Keratinocyte (primary cell): Measurements from ENCODE around the gene FRS3. TPM values are rescaled to one million over a fixed set of nuclear protein-coding genes. Genes with fewer than 3 reads are reported as not detected.
A peak's percentile ranks its signal among the peaks of the same experiment; 100 is the strongest.

Experiments used
- DNase-seq: peaks from one replicate; pipeline ENCODE4 v3.0.0-alpha.2; 2011; ENCODE audit warnings: low read depth, missing footprints, low spot score
- FAIRE-seq: peaks from 2 replicates; lab custom pipeline; 2011; peaks lifted over from hg19 to GRCh38; lab: Jason Lieb, UNC
- H2AFZ ChIP-seq: 2 replicates; pipeline ENCODE4 v1.6.0; 2012; ENCODE audit warnings: low read length, control low read depth, inconsistent platforms; ENCODE audit not compliant: control insufficient read depth
- H3K27ac ChIP-seq: 2 replicates; pipeline ENCODE4 v1.5.1; 2011; ENCODE audit warnings: low read length; ENCODE audit not compliant: control insufficient read depth, insufficient read depth
- H3K27me3 ChIP-seq: 3 replicates; pipeline ENCODE4 v1.6.0; 2011; ENCODE audit warnings: low read length; ENCODE audit not compliant: control insufficient read depth, insufficient read depth; ENCODE audit errors: extremely low read depth
- H3K36me3 ChIP-seq, 2 experiments: 2 replicates in 1 of 2; 3 replicates in 1 of 2; pipeline ENCODE4 v1.5.1; 2011; ENCODE audit warnings: low read length in 2 of 2, mild to moderate bottlenecking in 1 of 2; ENCODE audit not compliant: control insufficient read depth in 2 of 2, insufficient read depth in 2 of 2; ENCODE audit errors: extremely low read depth in 1 of 2
- H3K4me1 ChIP-seq: 3 replicates; pipeline ENCODE4 v1.5.1; 2011; ENCODE audit warnings: low read length; ENCODE audit not compliant: control insufficient read depth, insufficient read depth; ENCODE audit errors: extremely low read depth
- H3K4me2 ChIP-seq: 3 replicates; pipeline ENCODE4 v1.6.0; 2011; ENCODE audit warnings: low read depth, low read length; ENCODE audit not compliant: control insufficient read depth, insufficient read depth; ENCODE audit errors: extremely low read depth
- H3K4me3 ChIP-seq, 3 experiments: fragments of 200-600 bp in 1 of 3; sonication (generic) in 1 of 3; 2 replicates in 2 of 3; 3 replicates in 1 of 3; pipeline ENCODE4 v1.5.1; 2011 to 2016; ENCODE audit warnings: low read length in 3 of 3, mild to moderate bottlenecking in 3 of 3, control low read depth in 2 of 3, inconsistent platforms in 1 of 3, low read depth in 1 of 3, mixed read lengths in 1 of 3, mixed run types in 1 of 3, moderate library complexity in 1 of 3; ENCODE audit not compliant: control insufficient read depth in 2 of 3, insufficient read depth in 2 of 3; ENCODE audit errors: extremely low read depth in 1 of 3
- H3K79me2 ChIP-seq: 2 replicates; pipeline ENCODE4 v1.6.0; 2012; ENCODE audit warnings: low read length; ENCODE audit not compliant: control insufficient read depth, insufficient read depth
- H3K9ac ChIP-seq: 3 replicates; pipeline ENCODE4 v1.6.0; 2011; ENCODE audit warnings: low read length; ENCODE audit not compliant: control insufficient read depth, insufficient read depth; ENCODE audit errors: extremely low read depth
- H3K9me1 ChIP-seq: 3 replicates; pipeline ENCODE4 v1.6.0; 2011; ENCODE audit warnings: low read length; ENCODE audit not compliant: control insufficient read depth, insufficient read depth; ENCODE audit errors: extremely low read depth
- H3K9me3 ChIP-seq: 2 replicates; pipeline ENCODE4 v1.5.1; 2012; ENCODE audit warnings: low read depth, low read length; ENCODE audit not compliant: control insufficient read depth
- H4K20me1 ChIP-seq: 3 replicates; pipeline ENCODE4 v1.6.0; 2011; ENCODE audit warnings: low read length; ENCODE audit not compliant: control insufficient read depth, insufficient read depth; ENCODE audit errors: extremely low read depth
- CTCF ChIP-seq, 3 experiments: IDR thresholded peaks in 1 of 3; conservative IDR thresholded peaks in 1 of 3; optimal IDR thresholded peaks in 1 of 3; 2 replicates in 2 of 3; 3 replicates in 1 of 3; pipeline versions ENCODE3 to v1.5.1; 2011; ENCODE audit warnings: low read length in 3 of 3, mild to moderate bottlenecking in 3 of 3, moderate library complexity in 2 of 3, control low read depth in 1 of 3, inconsistent platforms in 1 of 3; ENCODE audit not compliant: insufficient read depth in 2 of 3; ENCODE audit errors: extremely low read depth in 1 of 3
- EZH2 ChIP-seq: IDR thresholded peaks from one replicate; pipeline ENCODE4 v1.6.1; 2012; ENCODE audit warnings: inconsistent platforms, mild to moderate bottlenecking, low read length, moderate library complexity
- dilution Hi-C: fragments of 300-500 bp; cut with MboI; formaldehyde crosslinking; loops from one replicate; pipeline ENCODE4 v1.7.0; 2020; ENCODE audit warnings: low sequenced_read_pairs; ENCODE audit not compliant: extremely low pct_ligation_motif_present
- polyA plus RNA-seq, 5 experiments: library from polyadenylated mRNA; depleted of rRNA in 3 of 5; stranded (reverse) in 3 of 5; stranded (forward) in 1 of 5; unstranded in 1 of 5; fragments of >200 nt; gene quantifications; 1 replicate in 1 of 5; 2 replicates in 3 of 5; 3 replicates in 1 of 5; pipeline versions ENCODE4 v1.2.1 to v1.2.3, GENCODE V29; 2011 to 2012; ENCODE audit warnings: missing spikeins in 2 of 5, low read depth in 1 of 5, low replicate concordance in 1 of 5

FRS3 gene
- polyA plus RNA-seq, 1 donor (not counting 4 experiments of a cell fraction or from before 2014, with no cell fraction given) = 2.0 TPM

GRCh38 chr6:41732149-41732548 lies 47.6 kb downstream of the FRS3 start:
- Histone ChIP-seq H3K27me3 (no peaks in the 10 kb centered on the region), H3K36me3 (no peaks in the 10 kb centered on the region), H3K4me2 (peak overlapping the region; percentile 47), H3K9me1 (no peaks in the 10 kb centered on the region), H3K27ac (no peak overlapping the region), H2AFZ (no peak overlapping the region), H3K79me2 (no peaks in the 10 kb centered on the region), H3K4me1 (peaks cover 35% of the 10 kb centered on the region), H3K4me3 (peak overlapping the region in 1 of 3 experiments; percentile 14), H3K9me3 (no peaks in the 10 kb centered on the region), H4K20me1 (no peaks in the 10 kb centered on the region), H3K9ac (no peak overlapping the region)
- dilution Hi-C loops = no loop called here
- TF ChIP-seq EZH2 = no peak
- TF ChIP-seq CTCF (optimal IDR thresholded peaks at IDR 0.05 in 1 of 3, IDR thresholded peaks at IDR 0.05 in 1 of 3, conservative IDR thresholded peaks at IDR 0.05 in 1 of 3; ENCODE audit: extremely low read depth in 1 of 3, insufficient read depth in 2 of 3, low read length in 3 of 3) = no peak
- FAIRE-seq (no peak), DNase-seq (no peak)

GRCh38 chr6:41731561-41732086 lies 48.1 kb downstream of the FRS3 start:
- Histone ChIP-seq H3K9ac (no peak overlapping the region), H3K9me3 (no peaks in the 10 kb centered on the region), H3K27me3 (no peaks in the 10 kb centered on the region), H3K4me1 (peaks cover 35% of the 10 kb centered on the region), H3K79me2 (no peaks in the 10 kb centered on the region), H3K4me2 (peak overlapping the region; percentile 47), H2AFZ (no peak overlapping the region), H3K27ac (no peak overlapping the region), H3K36me3 (no peaks in the 10 kb centered on the region), H4K20me1 (no peaks in the 10 kb centered on the region), H3K4me3 (peak overlapping the region in 1 of 3 experiments; percentile 14), H3K9me1 (no peaks in the 10 kb centered on the region)
- TF ChIP-seq CTCF (optimal IDR thresholded peaks at IDR 0.05 in 1 of 3, IDR thresholded peaks at IDR 0.05 in 1 of 3, conservative IDR thresholded peaks at IDR 0.05 in 1 of 3; ENCODE audit: extremely low read depth in 1 of 3, insufficient read depth in 2 of 3, low read length in 3 of 3) (no peak), EZH2 (no peak)
- dilution Hi-C loops = no loop called here
- DNase-seq (no peak), FAIRE-seq (peak; percentile 46)
